ENCODE data around the gene PHLDB1. TPM values are rescaled to one million over a fixed set of nuclear protein-coding genes. Genes with fewer than 3 reads are reported as not detected.

The PHLDB1 gene
- polyA plus RNA-seq, 3 donors = 0.17 TPM; not detected in 2

- H3K4me1 ChIP-seq (ENCODE audit: control insufficient read depth in 1 of 2, insufficient read depth in 2 of 2, low read length in 2 of 2) = peaks cover 27 to 36% of the 10 kb centered on the region in 2 donors
- Mint-ChIP-seq H3K36me3 (no peaks in the 10 kb centered on the region), H3K27ac (no peak overlapping the region), H3K9me3 (peaks cover 0 to 8% (median 2%) of the 10 kb centered on the region in 7 donors), H3K4me3 (no peak overlapping the region), H3K4me1 (peaks cover 26% of the 10 kb centered on the region), H3K27me3 (ENCODE audit: low read depth in 3 of 3) (peaks cover 12 to 27% (median 12%) of the 10 kb centered on the region in 3 donors)
- WGBS (ENCODE audit: insufficient coverage) = 50% methylated on average over 6 of the region's 15 CpGs
- no peak overlapping the region for H3K4me3 ChIP-seq (replicated peaks in 1 of 3; ENCODE audit: low read depth in 2 of 3, low read length in 3 of 3)
- H3K27ac ChIP-seq (ENCODE audit: low read depth in 1 of 2, low read length in 2 of 2) = no peak overlapping the region
- H3K9ac ChIP-seq (ENCODE audit: insufficient read depth, low read length, poor library complexity, severe bottlenecking) = no peak overlapping the region
- no peak overlapping the region for H2AFZ ChIP-seq (ENCODE audit: insufficient read depth, low read depth, low read length, poor library complexity, severe bottlenecking)
- no peak for TF ChIP-seq CTCF (IDR thresholded peaks at IDR 0.05)
- no peaks in the 10 kb centered on the region for H3K27me3 ChIP-seq (ENCODE audit: control insufficient read depth in 2 of 2, insufficient read depth in 2 of 2, low read length in 2 of 2)
- H3K36me3 ChIP-seq (replicated peaks in 1 of 2; ENCODE audit: control insufficient read depth in 1 of 2, insufficient read depth in 2 of 2, low read length in 2 of 2) = no peaks in the 10 kb centered on the region
- H3K4me2 ChIP-seq (replicated peaks; ENCODE audit: extremely low read depth, low read length, poor library complexity, severe bottlenecking) = no peak overlapping the region
- no peaks in the 10 kb centered on the region for H3K79me2 ChIP-seq (ENCODE audit: insufficient read depth, low read length)
- peak in 2 of 3 donors; percentile 26 to 48 for DNase-seq
- no peaks in the 10 kb centered on the region for H4K20me1 ChIP-seq (ENCODE audit: insufficient read depth, low read length)
- H3K9me3 ChIP-seq (replicated peaks in 1 of 2; ENCODE audit: control insufficient read depth in 1 of 2, insufficient read depth in 1 of 2, low read length in 2 of 2) = no peaks in the 10 kb centered on the region
- intact Hi-C loops (cut with micrococcal nuclease) = no loop called here
Observed at GRCh38 chr11:118691926-118692830, 84.8 kb downstream of the PHLDB1 start.

- Histone ChIP-seq H3K79me2 (ENCODE audit: insufficient read depth, low read length) (no peaks in the 10 kb centered on the region), H3K27me3 (ENCODE audit: control insufficient read depth in 2 of 2, insufficient read depth in 2 of 2, low read length in 2 of 2) (no peaks in the 10 kb centered on the region), H3K4me2 (replicated peaks; ENCODE audit: extremely low read depth, low read length, poor library complexity, severe bottlenecking) (no peak overlapping the region), H3K4me3 (replicated peaks in 1 of 3; ENCODE audit: low read depth in 2 of 3, low read length in 3 of 3) (no peak overlapping the region), H3K36me3 (replicated peaks in 1 of 2; ENCODE audit: control insufficient read depth in 1 of 2, insufficient read depth in 2 of 2, low read length in 2 of 2) (no peaks in the 10 kb centered on the region), H3K4me1 (ENCODE audit: control insufficient read depth in 1 of 2, insufficient read depth in 2 of 2, low read length in 2 of 2) (peaks cover 38 to 47% of the 10 kb centered on the region in 2 donors), H3K27ac (ENCODE audit: low read depth in 1 of 2, low read length in 2 of 2) (no peak overlapping the region), H2AFZ (ENCODE audit: insufficient read depth, low read depth, low read length, poor library complexity, severe bottlenecking) (no peak overlapping the region), H3K9ac (ENCODE audit: insufficient read depth, low read length, poor library complexity, severe bottlenecking) (no peak overlapping the region), H4K20me1 (ENCODE audit: insufficient read depth, low read length) (no peaks in the 10 kb centered on the region), H3K9me3 (replicated peaks in 1 of 2; ENCODE audit: control insufficient read depth in 1 of 2, insufficient read depth in 1 of 2, low read length in 2 of 2) (no peaks in the 10 kb centered on the region)
- H3K4me1 Mint-ChIP-seq = peaks cover 34% of the 10 kb centered on the region
- TF ChIP-seq CTCF (IDR thresholded peaks at IDR 0.05) = no peak
- H3K27ac Mint-ChIP-seq = no peak overlapping the region
- DNase-seq = no peak
- H3K36me3 Mint-ChIP-seq = no peaks in the 10 kb centered on the region
- H3K27me3 Mint-ChIP-seq (ENCODE audit: low read depth in 3 of 3) = peaks cover 5 to 11% (median 8%) of the 10 kb centered on the region in 3 donors
- H3K9me3 Mint-ChIP-seq = peaks cover 0 to 2% (median 0%) of the 10 kb centered on the region in 7 donors
- intact Hi-C loops (cut with micrococcal nuclease) = no loop called here
- no peak overlapping the region for H3K4me3 Mint-ChIP-seq
- WGBS (ENCODE audit: insufficient coverage) = 100% methylated on average over 8 of the region's 8 CpGs
Observed at GRCh38 chr11:118694185-118694584, 86.8 kb downstream of the PHLDB1 start.

Data from CD14-positive monocyte (primary cell).